Keratinocyte (primary cell): ENCODE data around the gene ADRA2C. TPM values are rescaled to one million over a fixed set of nuclear protein-coding genes. Genes with fewer than 3 reads are reported as not detected.

Source experiments
- DNase-seq: peaks from one replicate; pipeline ENCODE4 v3.0.0-alpha.2; 2011; ENCODE audit warnings: low read depth, missing footprints, low spot score
- FAIRE-seq: peaks from 2 replicates; lab custom pipeline; 2011; peaks lifted over from hg19 to GRCh38; lab: Jason Lieb, UNC
- H2AFZ ChIP-seq: 2 replicates; pipeline ENCODE4 v1.6.0; 2012; ENCODE audit warnings: low read length, control low read depth, inconsistent platforms; ENCODE audit not compliant: control insufficient read depth
- H3K27ac ChIP-seq: 2 replicates; pipeline ENCODE4 v1.5.1; 2011; ENCODE audit warnings: low read length; ENCODE audit not compliant: control insufficient read depth, insufficient read depth
- H3K27me3 ChIP-seq: 3 replicates; pipeline ENCODE4 v1.6.0; 2011; ENCODE audit warnings: low read length; ENCODE audit not compliant: control insufficient read depth, insufficient read depth; ENCODE audit errors: extremely low read depth
- H3K36me3 ChIP-seq, 2 experiments: 2 replicates in 1 of 2; 3 replicates in 1 of 2; pipeline ENCODE4 v1.5.1; 2011; ENCODE audit warnings: low read length in 2 of 2, mild to moderate bottlenecking in 1 of 2; ENCODE audit not compliant: control insufficient read depth in 2 of 2, insufficient read depth in 2 of 2; ENCODE audit errors: extremely low read depth in 1 of 2
- H3K4me1 ChIP-seq: 3 replicates; pipeline ENCODE4 v1.5.1; 2011; ENCODE audit warnings: low read length; ENCODE audit not compliant: control insufficient read depth, insufficient read depth; ENCODE audit errors: extremely low read depth
- H3K4me2 ChIP-seq: 3 replicates; pipeline ENCODE4 v1.6.0; 2011; ENCODE audit warnings: low read depth, low read length; ENCODE audit not compliant: control insufficient read depth, insufficient read depth; ENCODE audit errors: extremely low read depth
- H3K4me3 ChIP-seq, 3 experiments: fragments of 200-600 bp in 1 of 3; sonication (generic) in 1 of 3; 2 replicates in 2 of 3; 3 replicates in 1 of 3; pipeline ENCODE4 v1.5.1; 2011 to 2016; ENCODE audit warnings: low read length in 3 of 3, mild to moderate bottlenecking in 3 of 3, control low read depth in 2 of 3, inconsistent platforms in 1 of 3, low read depth in 1 of 3, mixed read lengths in 1 of 3, mixed run types in 1 of 3, moderate library complexity in 1 of 3; ENCODE audit not compliant: control insufficient read depth in 2 of 3, insufficient read depth in 2 of 3; ENCODE audit errors: extremely low read depth in 1 of 3
- H3K79me2 ChIP-seq: 2 replicates; pipeline ENCODE4 v1.6.0; 2012; ENCODE audit warnings: low read length; ENCODE audit not compliant: control insufficient read depth, insufficient read depth
- H3K9ac ChIP-seq: 3 replicates; pipeline ENCODE4 v1.6.0; 2011; ENCODE audit warnings: low read length; ENCODE audit not compliant: control insufficient read depth, insufficient read depth; ENCODE audit errors: extremely low read depth
- H3K9me1 ChIP-seq: 3 replicates; pipeline ENCODE4 v1.6.0; 2011; ENCODE audit warnings: low read length; ENCODE audit not compliant: control insufficient read depth, insufficient read depth; ENCODE audit errors: extremely low read depth
- H3K9me3 ChIP-seq: 2 replicates; pipeline ENCODE4 v1.5.1; 2012; ENCODE audit warnings: low read depth, low read length; ENCODE audit not compliant: control insufficient read depth
- H4K20me1 ChIP-seq: 3 replicates; pipeline ENCODE4 v1.6.0; 2011; ENCODE audit warnings: low read length; ENCODE audit not compliant: control insufficient read depth, insufficient read depth; ENCODE audit errors: extremely low read depth
- EZH2 ChIP-seq: IDR thresholded peaks from one replicate; pipeline ENCODE4 v1.6.1; 2012; ENCODE audit warnings: inconsistent platforms, mild to moderate bottlenecking, low read length, moderate library complexity
- dilution Hi-C: fragments of 300-500 bp; cut with MboI; formaldehyde crosslinking; loops from one replicate; pipeline ENCODE4 v1.7.0; 2020; ENCODE audit warnings: low sequenced_read_pairs; ENCODE audit not compliant: extremely low pct_ligation_motif_present
- polyA plus RNA-seq, 5 experiments: library from polyadenylated mRNA; depleted of rRNA in 3 of 5; stranded (reverse) in 3 of 5; stranded (forward) in 1 of 5; unstranded in 1 of 5; fragments of >200 nt; gene quantifications; 1 replicate in 1 of 5; 2 replicates in 3 of 5; 3 replicates in 1 of 5; pipeline versions ENCODE4 v1.2.1 to v1.2.3, GENCODE V29; 2011 to 2012; ENCODE audit warnings: missing spikeins in 2 of 5, low read depth in 1 of 5, low replicate concordance in 1 of 5
- TF ChIP-seq, protein P1 (sequence below), 3 experiments: IDR thresholded peaks in 1 of 3; conservative IDR thresholded peaks in 1 of 3; optimal IDR thresholded peaks in 1 of 3; 2 replicates in 2 of 3; 3 replicates in 1 of 3; pipeline versions ENCODE3 to v1.5.1; 2011; ENCODE audit warnings: low read length in 3 of 3, mild to moderate bottlenecking in 3 of 3, moderate library complexity in 2 of 3, control low read depth in 1 of 3, inconsistent platforms in 1 of 3; ENCODE audit not compliant: insufficient read depth in 2 of 3; ENCODE audit errors: extremely low read depth in 1 of 3

Gene ADRA2C
- polyA plus RNA-seq, 1 donor (not counting 4 experiments of a cell fraction or from before 2014, with no cell fraction given) = 0.05 TPM

DNA sequence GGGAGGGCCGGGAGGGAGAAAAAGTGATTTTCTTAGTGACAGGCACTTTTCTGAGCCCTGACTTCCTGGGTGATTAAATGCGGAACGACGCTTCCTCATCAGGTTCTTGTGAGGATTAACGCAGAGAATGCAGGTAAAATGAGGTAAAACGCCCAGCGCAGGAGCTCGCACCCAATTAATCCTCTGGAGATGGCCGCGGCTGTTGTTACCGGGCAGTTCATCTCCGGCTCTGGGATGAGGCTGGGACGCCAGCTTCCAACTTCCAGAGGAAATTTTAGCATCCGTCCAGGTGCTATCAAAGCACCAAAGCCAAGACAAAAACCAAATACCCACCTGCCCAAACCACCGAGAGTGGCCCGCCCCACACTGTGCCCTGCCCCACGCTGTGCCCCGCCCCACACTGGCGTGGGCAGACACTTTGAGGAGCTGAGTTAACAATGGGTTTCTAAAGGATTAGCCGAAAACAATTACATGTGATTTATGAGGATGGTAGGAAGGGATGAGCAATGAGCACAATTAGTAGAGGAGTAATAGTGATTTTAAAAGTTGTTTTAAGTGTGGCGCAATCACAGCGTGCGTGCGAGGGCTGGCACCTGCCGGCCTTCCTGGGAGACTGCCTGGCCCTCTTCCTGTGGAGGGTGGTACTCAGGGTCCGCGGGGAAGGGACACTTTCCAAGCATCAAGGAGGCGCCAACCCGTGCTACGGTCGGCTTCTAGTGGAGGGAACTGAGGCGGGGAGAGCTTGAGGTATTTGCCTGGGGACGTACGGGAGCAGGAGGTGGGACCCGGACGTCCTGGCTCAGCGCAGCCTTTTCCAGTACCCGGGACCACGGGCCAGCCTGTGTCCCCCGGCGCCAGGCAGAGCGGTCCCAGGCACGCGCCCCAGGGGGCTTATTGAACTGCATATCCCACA is 41.6 kb upstream of the ADRA2C start:
- Histone ChIP-seq H3K4me3 (no peak overlapping the region), H3K27me3 (peaks cover 47% of the 10 kb centered on the region), H4K20me1 (no peaks in the 10 kb centered on the region), H3K9me1 (no peaks in the 10 kb centered on the region), H3K36me3 (no peaks in the 10 kb centered on the region), H2AFZ (no peak overlapping the region), H3K4me1 (no peaks in the 10 kb centered on the region), H3K9me3 (no peaks in the 10 kb centered on the region), H3K79me2 (no peaks in the 10 kb centered on the region), H3K9ac (no peak overlapping the region), H3K4me2 (no peak overlapping the region), H3K27ac (no peak overlapping the region)
- dilution Hi-C loops = no loop called here
- DNase-seq (no peak), FAIRE-seq (no peak)
- TF ChIP-seq EZH2 = no peak
- TF ChIP-seq, protein P1, sequence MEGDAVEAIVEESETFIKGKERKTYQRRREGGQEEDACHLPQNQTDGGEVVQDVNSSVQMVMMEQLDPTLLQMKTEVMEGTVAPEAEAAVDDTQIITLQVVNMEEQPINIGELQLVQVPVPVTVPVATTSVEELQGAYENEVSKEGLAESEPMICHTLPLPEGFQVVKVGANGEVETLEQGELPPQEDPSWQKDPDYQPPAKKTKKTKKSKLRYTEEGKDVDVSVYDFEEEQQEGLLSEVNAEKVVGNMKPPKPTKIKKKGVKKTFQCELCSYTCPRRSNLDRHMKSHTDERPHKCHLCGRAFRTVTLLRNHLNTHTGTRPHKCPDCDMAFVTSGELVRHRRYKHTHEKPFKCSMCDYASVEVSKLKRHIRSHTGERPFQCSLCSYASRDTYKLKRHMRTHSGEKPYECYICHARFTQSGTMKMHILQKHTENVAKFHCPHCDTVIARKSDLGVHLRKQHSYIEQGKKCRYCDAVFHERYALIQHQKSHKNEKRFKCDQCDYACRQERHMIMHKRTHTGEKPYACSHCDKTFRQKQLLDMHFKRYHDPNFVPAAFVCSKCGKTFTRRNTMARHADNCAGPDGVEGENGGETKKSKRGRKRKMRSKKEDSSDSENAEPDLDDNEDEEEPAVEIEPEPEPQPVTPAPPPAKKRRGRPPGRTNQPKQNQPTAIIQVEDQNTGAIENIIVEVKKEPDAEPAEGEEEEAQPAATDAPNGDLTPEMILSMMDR (optimal IDR thresholded peaks at IDR 0.05 in 1 of 3, IDR thresholded peaks at IDR 0.05 in 1 of 3, conservative IDR thresholded peaks at IDR 0.05 in 1 of 3; ENCODE audit: extremely low read depth in 1 of 3, insufficient read depth in 2 of 3, low read length in 3 of 3) = no peak

DNA sequence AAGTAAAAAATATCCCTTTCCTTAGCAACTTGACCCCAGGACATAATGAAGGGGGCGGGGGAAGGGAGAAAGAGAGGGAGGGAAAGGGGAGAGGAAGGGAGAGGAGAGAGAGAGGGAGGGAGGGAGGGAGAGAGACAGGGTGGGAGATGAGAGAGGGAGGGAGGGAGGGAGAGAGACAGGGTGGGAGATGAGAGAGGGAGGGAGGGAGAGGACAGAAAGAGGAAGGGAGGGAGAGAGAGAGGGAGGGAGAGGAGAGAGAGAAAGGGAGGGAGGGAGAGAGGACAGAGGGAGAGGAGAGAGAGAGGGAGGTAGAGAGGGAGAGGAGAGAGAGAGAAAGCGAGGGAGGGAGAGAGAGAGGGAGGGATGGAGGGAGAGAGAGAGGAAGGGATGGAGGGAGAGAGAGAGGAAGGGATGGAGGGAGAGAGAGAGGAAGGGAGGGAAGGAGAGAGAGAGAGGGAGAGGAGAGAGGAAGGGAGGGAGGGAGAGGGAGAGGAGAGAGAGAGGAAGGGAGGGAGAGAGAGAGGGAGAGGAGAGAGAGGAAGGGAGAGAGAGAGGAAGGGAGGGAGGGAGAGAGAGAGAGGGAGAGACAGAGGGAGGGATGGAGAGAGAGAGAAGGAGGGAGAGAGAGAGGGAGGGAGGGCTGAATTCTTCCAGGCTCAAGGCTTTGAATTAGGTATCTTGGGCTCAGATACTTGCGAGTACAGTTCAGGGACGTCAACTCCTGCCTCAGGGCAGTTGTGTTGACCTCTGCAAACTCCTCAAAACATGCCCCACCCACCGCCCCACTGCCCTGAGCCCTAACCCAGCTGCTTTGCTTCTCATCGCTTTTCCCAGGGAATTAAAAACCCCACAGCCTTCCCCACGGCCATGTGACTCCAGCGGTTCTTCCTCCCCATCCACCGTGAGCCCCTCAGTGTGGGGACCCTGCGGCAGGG is 40.0 kb upstream of the ADRA2C start:
- no peak overlapping the region for H3K27ac ChIP-seq
- H3K36me3 ChIP-seq = no peaks in the 10 kb centered on the region
- no peaks in the 10 kb centered on the region for H3K9me1 ChIP-seq
- dilution Hi-C loops = no loop called here
- H2AFZ ChIP-seq = no peak overlapping the region
- FAIRE-seq (no peak), DNase-seq (no peak)
- no peaks in the 10 kb centered on the region for H3K79me2 ChIP-seq
- H3K9me3 ChIP-seq = no peaks in the 10 kb centered on the region
- TF ChIP-seq EZH2 = no peak
- TF ChIP-seq, protein P1 (optimal IDR thresholded peaks at IDR 0.05 in 1 of 3, IDR thresholded peaks at IDR 0.05 in 1 of 3, conservative IDR thresholded peaks at IDR 0.05 in 1 of 3; ENCODE audit: extremely low read depth in 1 of 3, insufficient read depth in 2 of 3, low read length in 3 of 3) = no peak
- H4K20me1 ChIP-seq = no peaks in the 10 kb centered on the region
- H3K4me1 ChIP-seq = no peaks in the 10 kb centered on the region
- H3K27me3 ChIP-seq = peaks cover 37% of the 10 kb centered on the region
- no peak overlapping the region for H3K4me3 ChIP-seq
- H3K4me2 ChIP-seq = no peak overlapping the region
- H3K9ac ChIP-seq = no peak overlapping the region
